ENCODE results near the gene TRPC4.

Gene TRPC4

DNA sequence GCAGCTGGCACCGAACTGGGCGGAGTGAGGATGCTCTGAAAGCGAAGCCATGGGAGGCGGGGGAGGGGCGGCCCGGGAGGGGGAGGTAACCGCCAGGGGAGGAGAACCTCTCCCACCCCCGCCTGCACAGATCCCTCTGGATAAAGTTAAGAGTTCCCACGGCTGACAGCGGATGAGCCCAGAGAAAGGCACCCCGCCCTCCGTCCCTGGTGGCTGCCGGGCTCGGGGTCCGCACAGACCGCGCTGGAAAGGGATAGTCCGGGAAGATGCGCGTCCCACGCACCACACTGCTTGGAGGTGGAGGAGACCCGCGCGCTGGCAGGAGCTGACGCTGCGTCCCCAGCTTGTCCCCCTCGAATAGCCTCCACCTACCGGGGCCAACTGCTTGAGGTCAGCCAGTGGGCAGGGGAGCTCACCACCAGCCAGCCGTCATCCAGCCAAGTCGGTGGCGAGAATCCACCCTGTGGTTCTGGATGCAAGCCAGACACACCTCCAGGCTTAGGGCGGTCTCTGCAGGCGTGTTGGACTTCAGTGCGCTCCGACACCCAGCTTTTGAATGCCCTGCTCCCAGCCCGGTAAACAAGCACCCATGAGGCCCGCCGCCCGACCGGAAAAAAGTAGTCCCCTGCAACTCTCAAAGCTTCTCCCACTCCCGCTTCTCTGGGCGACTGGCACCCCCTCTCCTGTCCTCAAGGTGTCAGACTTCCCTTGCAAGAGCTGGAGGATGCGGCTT lies at the start of gene TRPC4:
Gene TRPC4, minus strand, starts transcription at position 17 of the 733 bp plus-strand sequence. CDS start 86,439 bp downstream, outside the sequence.
- no peak for FAIRE-seq

DNA sequence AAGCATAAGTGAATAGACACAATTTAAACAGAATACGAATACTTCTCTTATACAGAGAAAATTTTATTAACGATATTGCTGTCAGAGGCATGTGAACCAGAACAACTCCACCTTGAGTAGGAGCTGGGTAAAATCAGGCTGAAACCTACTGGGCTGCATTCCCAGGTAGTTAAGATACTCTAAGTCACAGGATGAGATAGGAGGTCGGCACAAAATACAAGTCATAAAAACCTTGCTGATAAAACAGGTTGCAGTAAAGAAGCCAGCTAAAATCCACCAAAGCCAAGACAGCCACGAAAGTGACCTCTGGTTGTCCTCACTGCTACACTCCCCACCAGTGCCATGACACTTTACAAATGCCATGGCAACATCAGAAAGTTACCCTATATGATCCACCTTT lies 49.2 kb upstream of the TRPC4 start:
- no peak for FAIRE-seq

DNA sequence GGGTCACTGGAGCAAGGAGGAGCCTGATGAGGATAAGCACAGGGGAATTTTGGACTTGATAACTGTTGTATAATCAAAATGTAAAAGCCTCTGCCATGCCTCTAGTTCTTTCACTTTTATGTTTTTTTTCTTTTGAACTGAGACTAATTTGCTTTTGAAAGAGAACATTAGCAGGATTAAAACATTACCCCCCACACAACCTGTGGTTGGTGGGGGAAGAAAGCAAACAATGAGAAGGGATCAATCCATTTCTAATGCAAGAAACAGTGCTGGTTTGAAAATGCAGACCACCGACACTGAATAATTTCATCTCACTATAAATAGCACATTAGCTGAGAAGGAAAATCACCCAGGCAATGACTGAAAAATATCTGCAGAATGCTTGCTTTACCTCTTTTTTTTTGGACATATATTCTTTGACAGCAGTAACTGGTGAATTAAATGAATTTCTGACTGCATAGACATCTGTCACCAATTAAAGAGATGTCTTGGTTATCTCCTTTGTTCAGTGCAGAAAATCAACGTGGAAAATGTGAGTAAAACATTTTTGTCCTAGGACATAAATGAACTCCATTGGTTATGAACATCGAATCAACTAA lies 48.6 kb upstream of the TRPC4 start:
- FAIRE-seq, result no peak

DNA sequence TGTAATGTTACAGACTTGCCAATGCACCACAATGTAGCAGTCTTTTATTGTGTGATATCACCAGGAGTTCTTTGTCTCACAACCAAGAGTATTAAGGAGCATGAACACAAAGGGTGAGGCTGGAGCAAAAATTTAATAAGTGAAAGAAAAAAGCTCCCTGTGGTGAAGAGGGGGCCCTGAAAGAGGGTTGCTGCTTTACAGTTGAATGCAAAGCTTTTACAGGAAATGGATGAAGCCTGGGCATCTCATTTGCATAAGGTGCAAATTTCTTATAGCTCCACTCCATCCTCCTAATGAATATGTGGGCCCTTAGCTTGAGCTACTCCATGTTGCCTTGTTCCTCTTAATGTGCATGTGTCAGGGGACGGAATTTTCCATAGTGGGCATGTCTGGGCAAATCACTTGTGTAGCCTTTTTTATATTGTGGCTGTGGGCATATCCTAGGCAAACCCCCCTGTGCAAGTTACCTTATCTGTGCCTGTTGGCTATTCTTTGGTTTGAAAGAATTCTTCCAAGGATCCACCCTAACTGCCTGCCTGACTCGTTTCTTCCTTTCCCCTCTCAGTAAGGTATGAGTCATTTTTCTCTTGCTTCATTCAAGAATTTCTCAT lies 45.3 kb upstream of the TRPC4 start:
- FAIRE-seq, result no peak

DNA sequence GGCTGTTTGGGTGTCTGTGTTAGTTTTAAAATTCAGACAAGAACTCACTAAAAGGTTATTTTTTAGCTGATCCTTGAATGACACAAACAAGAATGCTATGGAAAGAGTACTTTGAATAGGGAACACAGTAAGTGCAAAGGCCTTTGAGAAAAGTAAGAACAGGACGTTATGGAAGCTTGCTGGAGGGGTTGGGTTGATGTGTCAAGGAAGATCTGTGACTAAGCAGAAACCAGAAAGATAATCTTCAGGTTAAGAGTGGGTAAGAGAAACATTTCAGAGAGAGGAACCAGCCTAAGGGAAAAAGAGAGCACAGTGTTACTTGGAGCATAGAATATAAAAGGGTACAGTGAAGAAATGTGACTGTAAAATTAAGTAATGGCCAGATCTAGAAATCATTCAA lies 41.2 kb upstream of the TRPC4 start:
- FAIRE-seq, result no peak

DNA sequence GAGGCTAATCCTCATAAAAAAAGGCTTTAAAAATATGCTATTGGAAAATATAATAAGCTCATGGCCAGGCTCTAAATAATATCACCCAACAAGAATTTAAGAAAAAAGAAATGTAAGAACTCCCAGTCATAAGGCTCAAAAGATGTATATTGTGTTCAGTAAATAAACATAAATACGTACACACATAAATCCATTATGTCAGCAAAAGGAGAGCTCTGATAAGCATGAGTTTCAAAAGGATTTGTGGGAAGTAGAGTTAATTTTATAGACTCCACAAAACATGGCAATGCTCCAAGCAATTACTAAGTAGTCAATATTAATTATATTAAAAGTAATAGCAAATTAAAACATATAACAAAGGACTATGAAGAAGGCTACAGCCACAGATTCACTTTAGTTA lies 37.3 kb upstream of the TRPC4 start:
- FAIRE-seq, result no peak

DNA sequence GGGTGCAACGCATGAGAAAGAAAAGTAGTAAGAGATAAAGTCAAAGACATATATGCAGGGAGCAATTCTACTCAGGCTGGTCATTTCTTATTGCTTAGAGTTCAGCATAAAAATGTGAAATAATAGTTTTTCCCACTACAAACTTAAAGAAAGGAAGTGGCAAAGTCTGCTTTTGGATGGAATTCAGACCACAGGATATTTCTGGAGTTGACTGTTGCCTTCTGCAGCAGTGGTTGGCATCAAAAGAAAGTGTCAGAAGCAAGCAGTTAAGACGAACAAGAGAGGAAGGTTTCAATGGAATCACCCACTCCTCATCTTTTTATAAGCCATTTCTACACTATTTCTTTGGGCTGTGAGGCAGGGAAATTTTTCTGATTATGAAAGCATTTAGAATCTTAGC lies 36.2 kb upstream of the TRPC4 start:
- FAIRE-seq, result no peak

DNA sequence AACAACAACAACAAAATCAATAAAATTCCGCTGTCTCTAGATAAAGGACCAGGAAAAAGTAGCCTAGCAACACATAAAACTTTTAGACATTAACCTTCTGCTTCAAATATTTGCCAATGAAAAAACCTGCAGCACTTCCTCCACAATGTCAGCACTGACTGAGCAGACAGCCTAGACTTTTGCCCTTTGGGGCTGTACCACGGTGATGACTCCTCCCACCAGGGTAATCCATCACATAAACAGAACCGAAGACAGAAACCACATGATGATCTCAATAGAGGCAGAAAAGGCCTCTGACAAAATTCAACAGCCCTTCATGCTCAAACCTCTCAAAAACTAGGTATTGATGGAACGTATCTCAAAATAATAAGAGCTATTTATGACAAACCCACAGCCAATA lies 30.2 kb upstream of the TRPC4 start:
- FAIRE-seq, result no peak

DNA sequence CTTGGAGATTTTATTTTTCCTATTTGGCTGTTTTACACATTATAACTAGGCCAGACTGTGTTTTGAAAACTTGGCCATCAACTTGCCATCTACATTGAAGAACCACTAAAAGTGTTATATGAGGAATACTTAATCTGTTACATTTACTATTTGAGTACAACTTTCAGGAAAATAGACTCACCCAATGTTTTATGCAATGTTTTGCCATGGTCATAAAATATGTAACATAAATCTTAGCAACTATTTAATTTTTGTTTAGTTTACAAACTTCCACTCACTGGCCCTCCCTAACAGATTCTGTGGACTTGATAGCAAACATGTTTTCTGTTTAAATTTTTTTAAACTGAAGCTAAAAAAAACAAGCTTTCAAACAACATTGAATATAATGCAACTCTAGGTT lies 23.7 kb upstream of the TRPC4 start:
- FAIRE-seq, result no peak

DNA sequence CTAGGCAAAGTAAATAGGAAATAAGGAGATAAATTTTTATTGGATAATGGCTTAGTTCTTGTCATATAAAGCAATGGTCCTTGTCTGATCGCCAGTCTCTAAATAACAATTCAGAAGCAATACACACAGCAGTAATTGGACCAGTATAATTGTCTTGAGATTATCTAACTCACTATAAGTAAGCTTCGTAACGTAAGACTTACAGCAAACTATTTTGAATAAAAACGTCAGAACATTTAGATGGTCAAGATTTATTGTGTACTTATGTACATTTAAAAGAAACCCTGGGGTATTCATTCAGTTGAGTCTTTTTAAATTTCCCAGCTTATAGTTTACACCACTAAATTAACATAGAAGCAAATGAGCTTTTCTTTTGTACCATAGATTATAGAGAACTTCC lies 20.2 kb upstream of the TRPC4 start:
- no peak for FAIRE-seq

DNA sequence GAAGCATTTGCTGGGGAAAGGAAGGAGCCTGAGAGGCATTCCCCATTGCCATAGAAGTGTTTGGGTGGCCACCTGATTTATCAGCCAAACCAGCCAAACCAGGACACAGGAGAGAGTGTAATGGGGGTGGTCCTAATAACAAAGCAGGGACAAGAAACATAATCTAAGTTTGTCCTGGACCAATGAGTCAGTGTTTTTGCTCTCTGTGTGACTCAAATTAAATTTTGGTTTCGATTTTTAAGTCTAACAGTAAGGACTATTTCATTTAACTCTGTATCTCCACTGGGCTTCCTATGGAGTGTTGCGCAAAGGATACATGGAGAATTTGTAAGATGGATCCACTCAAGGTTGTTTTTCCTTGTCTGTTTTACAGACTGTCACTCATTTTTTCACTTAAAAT lies 19.5 kb upstream of the TRPC4 start:
- FAIRE-seq, result no peak

DNA sequence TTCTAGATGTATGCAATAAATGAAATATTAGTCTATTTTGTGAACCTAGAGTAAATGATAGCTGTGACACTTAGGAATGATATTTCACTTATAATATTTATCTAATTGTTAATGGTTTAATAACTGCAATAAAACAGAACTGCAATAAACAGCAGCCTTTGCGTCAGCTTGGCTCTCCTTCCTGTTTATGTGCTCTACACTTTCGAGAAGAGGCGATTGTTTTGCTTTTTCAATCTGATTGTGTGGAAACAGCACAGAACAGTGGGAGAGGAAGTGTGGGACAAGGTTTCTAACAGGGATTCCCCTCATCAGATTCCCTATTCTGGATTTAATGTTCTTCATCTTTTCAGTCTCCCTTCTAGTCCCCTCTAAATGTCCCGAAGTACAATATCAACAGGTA lies 17.3 kb upstream of the TRPC4 start:
- FAIRE-seq, result no peak

DNA sequence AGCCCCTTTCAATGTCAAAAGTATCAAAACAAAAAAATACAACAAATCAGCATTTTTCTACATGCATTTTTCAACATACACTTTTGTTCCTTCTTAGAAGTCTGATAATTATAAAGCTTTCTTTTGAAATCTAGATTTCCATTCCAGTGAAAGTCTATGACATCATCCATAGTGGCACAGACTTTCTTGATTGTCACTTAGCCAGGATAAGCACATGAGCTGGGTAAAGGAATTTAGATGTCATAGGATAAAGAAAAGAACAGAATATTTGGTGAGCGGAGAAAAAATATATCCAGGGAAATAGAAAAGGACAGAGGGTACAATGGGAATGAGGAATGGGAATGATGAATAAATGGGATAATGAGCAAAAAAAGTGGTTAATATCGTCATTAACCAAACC lies 15.1 kb upstream of the TRPC4 start:
- no peak for FAIRE-seq

DNA sequence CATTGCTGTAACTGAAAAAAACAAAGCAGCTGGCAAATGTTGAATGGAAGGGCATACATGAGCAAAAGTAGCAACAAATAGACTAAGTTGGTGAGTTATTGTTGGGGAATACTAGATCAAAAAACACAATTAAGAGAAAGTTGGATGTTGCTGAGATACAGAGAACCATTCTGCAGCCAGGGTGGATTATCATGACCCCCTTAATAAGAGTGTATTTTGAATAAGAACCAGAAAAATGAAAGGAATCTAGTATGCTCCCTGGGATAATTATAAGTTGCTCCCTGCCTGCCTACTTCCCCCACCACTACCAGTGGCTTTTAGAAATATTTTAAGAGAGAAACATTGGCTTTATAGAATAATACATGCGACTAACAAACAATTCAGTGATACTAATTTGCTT lies 14.5 kb upstream of the TRPC4 start:
- FAIRE-seq, result no peak

DNA sequence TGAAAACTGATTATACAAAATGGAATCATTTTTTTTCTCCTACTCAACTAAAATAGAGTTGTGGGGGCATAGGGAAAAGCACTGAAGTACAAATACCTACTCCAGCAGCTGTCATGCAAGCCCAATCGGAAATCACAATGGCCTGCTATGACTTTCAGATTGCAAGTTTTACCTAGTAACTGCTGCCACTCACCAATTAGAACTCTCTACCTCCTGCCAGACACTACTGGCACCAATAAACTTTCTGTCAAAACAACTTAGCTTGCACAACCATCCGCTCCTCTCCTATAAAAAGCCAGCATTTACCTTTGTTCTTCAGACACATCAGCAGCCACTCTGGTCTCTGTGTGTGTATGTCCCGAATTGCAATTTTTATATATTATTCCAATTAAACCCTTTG lies 9.3 kb upstream of the TRPC4 start:
- FAIRE-seq, result no peak

DNA sequence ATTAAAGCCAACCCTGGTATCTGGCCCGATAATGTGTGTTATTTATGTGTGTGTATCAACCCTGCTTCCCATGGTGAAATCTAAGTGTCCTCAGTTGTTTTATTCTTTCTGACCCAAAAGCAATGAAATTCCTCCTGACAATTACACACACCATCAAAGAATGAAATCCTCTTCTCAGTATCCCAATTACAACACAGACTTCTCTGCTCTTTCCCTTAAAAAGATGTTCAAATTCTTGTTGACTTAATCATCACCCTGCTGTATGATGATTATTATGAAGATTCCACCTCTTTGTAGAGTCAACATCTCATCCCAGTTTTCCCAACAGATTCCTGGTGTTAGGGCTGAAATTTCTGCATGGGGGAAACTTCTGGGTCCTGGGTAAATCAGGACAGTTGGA lies 8.9 kb upstream of the TRPC4 start:
- no peak for FAIRE-seq

DNA sequence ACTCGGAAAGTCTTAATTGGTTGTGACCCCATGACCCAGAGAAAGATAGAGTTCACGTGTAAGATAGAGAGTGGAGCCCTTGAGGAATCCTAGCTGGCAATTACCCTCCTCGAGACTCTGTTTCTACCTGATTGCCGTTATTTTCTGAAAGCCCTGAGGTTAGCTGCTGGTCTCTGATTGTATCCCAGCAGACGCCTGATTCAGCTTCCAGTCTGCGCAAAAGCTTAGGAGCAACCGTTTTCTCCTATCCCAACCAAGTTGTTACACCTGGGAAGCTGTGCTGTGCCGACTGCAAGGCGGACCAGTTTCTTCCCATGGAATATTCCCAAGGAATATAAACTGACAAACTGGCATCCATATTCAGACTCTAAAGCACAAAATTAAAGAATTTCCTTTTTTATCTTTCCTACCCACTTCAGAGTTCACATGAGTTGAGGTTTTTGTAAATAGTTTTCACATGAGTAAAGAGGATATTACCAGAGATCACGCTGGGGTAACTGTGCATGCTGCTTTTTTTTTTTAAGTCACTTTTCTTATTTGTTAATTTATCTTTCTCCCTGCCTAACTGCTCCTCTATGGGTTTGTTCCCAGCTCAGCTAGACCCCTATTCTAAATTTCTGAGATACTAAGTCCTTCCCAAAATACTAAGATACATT lies 1.5 kb upstream of the TRPC4 start:
- no peak for FAIRE-seq

DNA sequence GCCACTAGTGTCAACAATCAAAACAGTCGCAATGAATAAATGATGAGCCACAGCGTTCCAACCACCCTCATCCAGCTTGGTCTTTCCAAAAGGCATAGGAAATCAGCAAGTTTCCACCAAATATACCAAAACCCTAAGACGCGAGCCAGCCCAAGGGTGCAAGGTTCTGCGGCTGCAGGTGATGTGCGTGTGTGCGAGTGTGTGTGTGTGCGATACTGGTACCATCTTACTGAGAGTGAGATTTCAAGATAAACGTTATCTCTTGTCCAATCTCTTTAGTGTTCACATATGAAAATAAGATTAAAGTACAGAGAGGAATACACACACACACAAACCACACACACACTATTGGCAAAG lies 895 bp upstream of the TRPC4 start:
- FAIRE-seq, result no peak

DNA sequence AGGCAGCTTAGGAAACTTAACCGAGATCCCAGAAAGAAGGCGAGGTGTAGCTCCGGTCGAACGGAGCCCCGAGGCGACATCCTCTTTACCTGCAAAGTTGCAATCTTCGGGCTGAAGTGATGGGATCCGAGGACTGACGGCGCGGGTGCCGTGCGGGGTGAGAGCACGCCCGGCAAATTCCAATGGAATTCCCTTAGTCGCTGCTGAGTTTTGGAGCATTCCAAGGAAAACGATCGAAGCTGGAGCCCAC lies 141 bp downstream of the TRPC4 start:
- no peak for FAIRE-seq

DNA sequence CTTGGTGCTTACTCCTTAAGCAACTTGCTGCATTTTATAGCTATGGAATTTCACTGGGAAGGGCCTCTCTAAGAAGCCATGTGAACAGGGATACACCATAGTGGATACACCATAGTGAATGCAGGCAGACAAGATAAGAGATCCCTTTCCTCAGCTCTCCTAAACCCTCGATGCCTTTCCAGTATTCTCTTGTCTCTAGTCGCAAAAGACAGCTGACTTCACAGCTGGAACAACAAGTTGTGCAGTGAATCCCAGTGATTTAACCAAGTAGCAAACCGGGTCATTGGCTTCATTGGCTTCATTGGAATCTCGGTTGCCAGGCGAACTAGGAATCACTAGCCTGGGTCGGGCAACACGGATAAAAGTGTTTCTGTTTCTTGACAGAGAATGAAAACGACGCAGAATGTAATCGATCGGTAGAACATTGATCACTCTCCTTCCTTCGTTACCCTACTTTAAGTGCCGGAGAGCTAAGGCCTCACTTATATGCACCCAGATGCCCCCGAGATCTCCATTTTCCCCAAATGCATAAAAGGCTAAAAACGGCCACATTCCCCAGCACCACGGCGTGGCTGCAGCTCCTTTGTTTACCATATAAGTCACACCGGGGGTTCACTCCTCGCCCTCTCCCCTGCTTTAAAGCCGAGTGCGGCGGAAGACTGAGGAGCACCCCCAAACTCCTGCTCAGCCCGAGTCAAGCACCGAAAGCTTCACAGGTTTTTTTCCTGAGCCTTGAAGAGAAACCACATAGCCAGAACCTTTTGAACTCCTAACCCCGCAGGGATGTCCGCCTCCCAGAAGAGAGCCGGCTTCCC lies 674 bp downstream of the TRPC4 start:
- no peak for FAIRE-seq

DNA sequence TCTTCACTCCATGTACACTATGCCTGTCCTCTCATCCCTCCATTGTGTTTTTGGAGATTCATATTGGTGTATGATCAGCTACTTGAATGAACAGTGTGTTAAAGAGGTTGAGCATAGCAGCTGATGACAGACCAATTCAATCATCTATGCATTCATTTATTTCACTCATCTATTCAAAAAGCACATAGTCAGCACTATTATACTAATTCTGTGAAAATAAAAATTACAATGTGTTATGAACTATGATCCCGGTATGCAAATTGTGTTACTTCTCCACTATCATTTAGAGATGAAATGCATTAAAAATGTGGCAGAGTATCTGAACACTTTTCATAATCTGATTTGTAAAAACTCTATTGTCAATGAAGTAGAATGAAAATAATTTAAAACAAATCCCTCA lies 5.9 kb downstream of the TRPC4 start:
- no peak for FAIRE-seq

DNA sequence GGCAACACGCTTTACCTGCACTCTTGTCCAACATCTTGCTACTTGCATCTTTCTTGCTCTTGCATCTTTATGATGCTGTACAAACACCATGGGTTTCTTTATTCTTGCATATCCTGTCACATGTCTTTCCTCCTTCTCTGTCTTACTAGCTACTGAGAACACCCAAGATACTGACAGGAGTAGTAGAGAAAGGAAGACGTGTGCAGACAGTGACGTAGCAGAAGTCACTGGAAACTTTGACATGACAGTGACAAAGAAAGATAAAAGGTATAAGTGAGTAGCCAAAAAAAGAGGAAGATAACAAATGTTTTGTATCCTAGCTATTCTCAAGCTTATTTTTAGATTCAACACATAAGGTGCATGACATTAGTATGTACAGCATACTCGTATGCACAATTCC lies 34.2 kb downstream of the TRPC4 start:
- no peak for FAIRE-seq

DNA sequence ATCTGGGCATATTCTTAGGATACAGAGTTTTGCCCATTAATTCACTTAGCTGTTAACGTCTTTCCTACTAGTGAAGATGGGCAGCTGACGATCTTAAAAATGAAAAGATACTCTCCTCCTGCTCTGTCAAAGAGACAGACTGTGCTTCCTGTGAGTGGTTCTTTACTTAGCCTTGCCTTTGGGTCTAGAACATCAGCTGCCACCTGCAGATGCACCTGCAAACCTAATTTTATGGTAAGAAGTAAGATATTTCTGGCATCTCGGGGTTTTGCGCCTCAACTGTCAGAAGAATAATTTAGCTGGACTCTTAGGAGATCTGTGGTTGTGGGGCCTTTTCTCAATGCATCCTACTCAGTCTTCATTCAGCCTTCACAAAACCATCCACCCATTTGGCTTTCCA lies 36.2 kb downstream of the TRPC4 start:
- FAIRE-seq, result no peak

DNA sequence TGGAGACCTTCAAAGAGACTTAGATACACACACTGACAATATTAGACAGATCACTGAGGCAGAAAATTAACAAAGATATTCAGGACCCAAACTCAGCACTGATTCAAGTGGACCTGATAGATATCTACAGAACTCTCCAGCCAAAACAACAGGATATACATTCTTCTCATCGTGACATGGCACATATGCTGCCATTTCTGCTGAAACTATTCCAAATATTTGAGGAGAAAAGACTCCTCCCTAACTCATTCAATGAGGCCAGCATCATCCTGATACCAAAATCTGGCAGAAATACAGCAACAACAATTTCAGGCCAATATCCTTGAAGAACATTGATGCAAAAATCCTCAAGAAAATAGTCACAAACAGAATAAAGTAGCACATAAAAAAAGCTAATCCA lies 53.3 kb downstream of the TRPC4 start:
- no peak for FAIRE-seq

Measured in TTC549 (cell line).